NT2/D1 (cell line): ENCODE measurements around the gene CHEK2.

ENCODE experiments used
- SUZ12 ChIP-seq: IDR thresholded peaks from 2 replicates; pipeline ENCODE4 v1.6.1; 2011; ENCODE audit not compliant: insufficient read length, insufficient read depth; ENCODE audit errors: extremely low read depth
- YY1 ChIP-seq: IDR thresholded peaks from 2 replicates; pipeline ENCODE4 v1.6.1; 2011; ENCODE audit not compliant: insufficient read length, insufficient read depth

- TF ChIP-seq YY1 (no peak), SUZ12 (no peak)
Observed at GRCh38 chr22:28711341-28711740, 30.3 kb downstream of the CHEK2 start.
